Subcutaneous adipose tissue (tissue), 4 donors: ENCODE results near the gene EHMT1. TPM values are rescaled to one million over a fixed set of nuclear protein-coding genes. Genes with fewer than 3 reads are reported as not detected.

Experiments used
- CTCF ChIP-seq: fragments of 450-650 bp; IDR thresholded peaks from one replicate; pipeline ENCODE4 v1.5.1; 2016; ENCODE audit warnings: low read depth, mild to moderate bottlenecking, control low read depth, antibody characterized with exemption, moderate library complexity
- total RNA-seq, 4 donors: library from RNA; depleted of rRNA; stranded (reverse); fragments of >200 nt; gene quantifications; one replicate each; pipeline ENCODE4 v1.1.0, GENCODE V29; 2016

The EHMT1 gene
- total RNA-seq, 4 donors from 2014 or later: 53.2 to 168 (median 65.9) TPM

GRCh38 chr9:137745541-137745991 lies 126.8 kb downstream of the EHMT1 start:
- TF ChIP-seq CTCF: no peak

- no peak for TF ChIP-seq CTCF
Observed at GRCh38 chr9:137748311-137748710, 129.5 kb downstream of the EHMT1 start.

DNA sequence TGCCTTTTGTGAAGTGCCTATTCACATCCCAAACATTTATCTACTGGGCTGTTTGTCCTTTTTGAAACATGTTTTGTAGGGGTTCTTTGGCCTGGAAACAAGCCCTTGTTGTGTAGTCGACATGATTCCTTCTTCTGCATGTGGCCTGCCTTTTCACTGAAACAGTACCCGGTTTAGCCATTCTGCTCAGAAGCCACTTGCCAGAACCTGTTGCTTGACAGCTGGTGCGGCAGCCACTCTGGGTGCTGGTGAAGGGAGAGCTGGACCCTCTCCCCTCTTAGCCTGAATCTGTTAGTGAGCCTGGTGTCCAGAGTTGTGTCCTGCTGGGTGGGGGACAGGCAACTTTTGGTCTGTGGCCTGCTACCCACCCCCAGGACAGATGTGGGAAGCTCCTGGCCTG lies 129.9 kb downstream of the EHMT1 start:
- TF ChIP-seq CTCF: no peak

DNA sequence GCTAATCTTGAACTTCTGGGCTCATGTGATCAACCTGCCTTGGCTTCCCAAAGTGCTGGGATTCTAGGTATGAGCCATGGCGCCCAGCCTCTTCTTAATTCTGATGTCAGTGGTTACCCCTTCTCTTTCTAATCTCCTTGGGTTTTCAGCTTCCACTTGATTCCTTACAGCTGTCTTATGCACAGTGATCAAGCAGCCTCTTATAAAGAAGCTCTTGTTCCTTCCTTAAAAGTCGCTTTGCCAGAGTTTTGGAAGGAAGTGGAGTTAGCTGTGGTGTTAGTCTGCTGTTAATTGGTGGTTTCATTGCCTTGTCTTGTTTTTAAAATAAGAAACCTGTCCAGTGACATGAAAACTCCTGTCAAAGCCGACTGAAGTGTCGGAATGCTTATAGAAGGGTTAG lies 130.7 kb downstream of the EHMT1 start:
- TF ChIP-seq CTCF: no peak

DNA sequence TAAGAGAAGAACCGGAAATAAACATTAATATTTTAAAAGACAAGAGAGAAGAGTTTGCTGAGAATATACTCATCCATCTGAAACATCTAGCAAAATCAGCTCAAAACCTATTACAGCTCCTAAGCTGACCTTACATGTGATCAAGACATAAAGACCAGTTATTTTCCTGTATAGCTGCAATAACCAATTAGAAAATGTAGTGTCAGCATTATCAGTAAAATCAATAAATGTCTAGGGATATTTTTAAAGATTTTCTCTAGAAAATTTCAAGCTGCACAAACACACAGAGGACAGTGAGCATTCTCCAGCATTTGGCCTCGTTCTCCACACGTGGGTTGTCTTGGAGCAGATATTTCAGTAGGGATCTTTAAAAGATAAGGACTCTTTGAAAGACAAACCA lies 131.2 kb downstream of the EHMT1 start:
- no peak for TF ChIP-seq CTCF

DNA sequence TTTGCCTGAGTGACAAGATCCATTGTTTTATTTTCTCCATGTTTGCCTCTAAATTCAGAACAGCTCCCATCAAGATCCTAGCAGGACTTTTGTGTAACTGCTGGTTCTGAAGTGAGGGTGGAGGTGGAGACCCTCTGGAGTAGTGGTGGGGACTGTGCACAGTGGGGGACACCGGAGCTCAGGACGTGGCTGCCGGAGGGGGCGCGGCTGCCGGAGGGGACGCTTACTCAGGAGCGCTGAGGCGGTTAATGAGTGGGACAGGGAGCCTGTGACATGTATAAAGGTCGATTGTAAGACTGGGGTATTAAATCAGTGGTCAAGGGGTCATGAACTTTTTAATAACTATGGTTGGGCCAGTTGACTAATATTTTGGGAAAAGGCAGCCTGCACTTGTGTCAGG lies 131.8 kb downstream of the EHMT1 start:
- TF ChIP-seq CTCF: no peak

DNA sequence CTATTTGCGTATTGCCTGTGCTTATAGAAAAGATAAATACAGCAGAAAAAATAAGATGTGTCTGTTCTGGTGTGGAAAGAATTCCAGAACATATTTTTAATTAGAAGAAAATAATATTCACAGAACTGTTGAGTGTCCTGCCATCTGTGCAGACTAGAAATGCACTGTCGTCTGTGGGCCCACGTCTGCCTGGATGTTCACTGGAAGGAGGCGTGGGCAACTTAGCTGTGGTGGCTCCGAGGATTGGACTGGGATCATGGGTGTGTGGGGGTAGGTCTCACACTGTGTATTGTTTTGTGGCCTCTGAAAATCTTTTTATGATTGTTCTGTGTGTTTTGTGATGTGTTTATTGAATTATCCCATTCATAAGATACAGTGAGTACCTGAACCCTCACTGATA lies 132.8 kb downstream of the EHMT1 start:
- TF ChIP-seq CTCF: no peak
